HepG2 (cell line): ENCODE measurements around the gene FMNL1.

Experiments
- CTCF ChIP-seq: sonication (generic); formaldehyde crosslinking; IDR thresholded peaks from 2 replicates; pipeline ENCODE4 v1.5.0; 2020; ENCODE audit warnings: mild to moderate bottlenecking, missing genetic modification reagents, moderate library complexity
- POLR2A ChIP-seq, 2 experiments: IDR thresholded peaks; 2 replicates each; pipeline ENCODE4 v1.6.1; 2011; ENCODE audit warnings: low read depth in 2 of 2, low read length in 2 of 2, mild to moderate bottlenecking in 1 of 2, moderate library complexity in 1 of 2; ENCODE audit not compliant: insufficient read depth in 1 of 2
- U2AF2 ChIP-seq: fragments of 200-400 bp; formaldehyde crosslinking; IDR thresholded peaks from 2 replicates; pipeline ENCODE4 v1.6.1; 2017; ENCODE audit warnings: low read depth, mild to moderate bottlenecking, low read length

GRCh38 chr17:45242029-45242414 lies 20.3 kb downstream of the FMNL1 start:
- TF ChIP-seq POLR2A (IDR thresholded peaks at IDR 0.05; ENCODE audit: insufficient read depth in 1 of 2, low read depth in 2 of 2, low read length in 2 of 2) (no peak), CTCF (CRISPR knock-in tag) (no peak), U2AF2 (no peak)
